ENCODE data around the gene CLBA1. TPM values are rescaled to one million over a fixed set of nuclear protein-coding genes. Genes with fewer than 3 reads are reported as not detected.
"Not testable (repeated sequence)": the region's sequence is repeated elsewhere in the genome, so short reads cannot be mapped to it uniquely, and the experiment has no call there.

The CLBA1 gene
- total and polyA plus RNA-seq, 12 donors, result 6.3 to 22.5 (median 9.5) TPM

DNA sequence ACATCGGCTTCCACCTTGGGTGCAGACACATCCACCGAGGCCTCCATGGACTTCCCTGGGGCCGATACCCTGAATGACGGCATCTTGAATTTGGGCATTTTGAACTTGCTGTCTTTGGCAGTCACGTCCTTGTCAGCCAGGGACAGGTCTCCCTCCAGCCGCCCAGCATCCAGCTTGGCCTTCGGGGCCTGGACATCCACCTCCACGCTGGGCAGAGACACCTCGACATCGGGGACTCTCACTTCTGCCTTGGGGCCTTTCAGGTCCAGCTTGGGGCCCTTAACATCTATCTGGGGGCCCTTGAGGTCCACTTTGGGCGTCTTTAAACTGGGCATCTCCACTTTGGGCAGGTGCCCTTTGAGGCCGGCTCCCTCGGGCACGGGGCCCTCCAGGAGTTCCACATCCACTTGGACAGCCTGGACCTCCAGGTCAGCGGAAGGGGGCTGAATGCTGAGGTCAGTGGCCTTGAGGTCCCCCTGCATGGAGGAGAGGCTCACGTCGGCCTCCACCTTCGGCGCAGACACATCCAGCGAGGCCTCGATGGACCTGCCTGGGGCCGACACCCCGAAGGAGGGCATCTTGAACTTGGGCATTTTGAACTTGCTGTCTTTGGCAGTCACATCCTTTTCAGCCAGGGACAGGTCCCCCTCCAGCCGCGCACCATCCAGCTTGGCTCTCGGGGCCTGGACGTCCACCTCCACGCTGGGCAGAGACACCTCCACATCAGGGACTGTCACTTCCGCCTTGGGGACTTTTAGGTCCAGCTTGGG, 41.0 kb upstream of the CLBA1 start:
- H3K4me1 ChIP-seq (replicated peaks in 1 of 2); H3K9me3 ChIP-seq (replicated peaks in 1 of 3); H3K36me3 ChIP-seq (replicated peaks in 1 of 2); H3K4me3 ChIP-seq; intact Hi-C loops (cut with DNase I); DNase-seq; H3K27me3 ChIP-seq; H3K27ac ChIP-seq: not testable (repeated sequence)
- WGBS, 4 donors, result 89 to 95% (median 92%) methylated on average over 16 to 29 of the region's 29 CpGs

- H3K36me3 ChIP-seq (replicated peaks in 1 of 2); intact Hi-C loops (cut with DNase I); H3K4me1 ChIP-seq (replicated peaks in 1 of 2); H3K4me3 ChIP-seq; H3K9me3 ChIP-seq (replicated peaks in 1 of 3); H3K27me3 ChIP-seq; H3K27ac ChIP-seq: not testable (repeated sequence)
- DNase-seq, result peak in 1 of 7 donors; percentile 7
- WGBS, 4 donors, result 77 to 93% (median 86%) methylated on average over 14 to 19 of the region's 20 CpGs
These were observed 40.3 kb upstream of the CLBA1 start for GRCh38 chr14:104945266-104945665.

DNA sequence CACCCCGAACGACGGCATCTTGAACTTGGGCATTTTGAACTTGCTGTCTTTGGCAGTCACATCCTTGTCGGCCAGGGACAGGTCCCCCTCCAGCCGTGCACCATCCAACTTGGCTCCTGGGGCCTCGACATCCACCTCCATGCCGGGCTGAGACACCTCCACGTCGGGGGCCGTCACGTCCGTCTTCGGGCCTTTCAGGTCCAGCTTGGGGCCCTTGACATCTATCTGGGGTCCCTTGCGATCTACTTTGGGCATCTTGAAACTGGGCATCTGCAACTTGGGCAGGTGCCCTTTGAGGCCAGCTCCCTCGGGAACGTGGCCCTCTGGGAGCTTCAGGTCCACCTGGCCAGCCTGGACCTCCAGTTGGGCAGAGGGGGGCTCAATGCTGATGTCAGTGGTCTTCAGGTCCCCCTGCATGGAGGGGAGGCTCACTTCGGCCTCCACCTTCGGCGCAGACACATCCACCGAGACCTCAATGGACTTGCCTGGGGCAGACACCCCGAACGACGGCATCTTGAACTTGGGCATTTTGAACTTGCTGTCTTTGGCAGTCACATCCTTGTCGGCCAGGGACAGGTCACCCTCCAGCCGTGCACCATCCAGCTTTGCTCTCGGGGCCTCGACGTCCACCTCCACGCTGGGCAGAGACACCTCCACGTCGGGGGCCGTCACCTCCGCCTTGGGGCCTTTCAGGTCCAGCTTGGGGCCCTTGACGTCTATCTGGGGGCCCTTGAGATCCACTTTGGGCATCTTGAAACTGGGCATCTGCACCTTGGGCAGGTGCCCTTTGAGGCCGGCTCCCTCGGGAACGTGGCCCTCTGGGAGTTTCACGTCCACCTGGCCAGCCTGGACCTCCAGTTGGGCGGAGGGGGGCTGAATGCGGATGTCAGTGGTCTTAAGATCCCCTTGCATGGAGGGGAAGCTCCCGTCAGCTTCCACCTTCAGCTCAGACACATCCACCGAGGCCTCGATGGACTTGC, 39.3 kb upstream of the CLBA1 start:
- H3K27me3 ChIP-seq; H3K36me3 ChIP-seq (replicated peaks in 1 of 2); H3K4me1 ChIP-seq (replicated peaks in 1 of 2); H3K27ac ChIP-seq; H3K9me3 ChIP-seq (replicated peaks in 1 of 3); H3K4me3 ChIP-seq; intact Hi-C loops (cut with DNase I): not testable (repeated sequence)
- DNase-seq, result peak in 1 of 7 donors; percentile 10
- 85 to 93% (median 88%) methylated on average over 19 to 42 of the region's 43 CpGs for WGBS, 4 donors

GRCh38 chr14:104947201-104947600, 38.4 kb upstream of the CLBA1 start:
- WGBS, 4 donors, result 87 to 94% (median 90%) methylated on average over 10 to 13 of the region's 13 CpGs
- H3K4me1 ChIP-seq (replicated peaks in 1 of 2); H3K9me3 ChIP-seq (replicated peaks in 1 of 3); H3K36me3 ChIP-seq (replicated peaks in 1 of 2); intact Hi-C loops (cut with DNase I); H3K4me3 ChIP-seq; H3K27ac ChIP-seq; H3K27me3 ChIP-seq; DNase-seq: not testable (repeated sequence)

DNA sequence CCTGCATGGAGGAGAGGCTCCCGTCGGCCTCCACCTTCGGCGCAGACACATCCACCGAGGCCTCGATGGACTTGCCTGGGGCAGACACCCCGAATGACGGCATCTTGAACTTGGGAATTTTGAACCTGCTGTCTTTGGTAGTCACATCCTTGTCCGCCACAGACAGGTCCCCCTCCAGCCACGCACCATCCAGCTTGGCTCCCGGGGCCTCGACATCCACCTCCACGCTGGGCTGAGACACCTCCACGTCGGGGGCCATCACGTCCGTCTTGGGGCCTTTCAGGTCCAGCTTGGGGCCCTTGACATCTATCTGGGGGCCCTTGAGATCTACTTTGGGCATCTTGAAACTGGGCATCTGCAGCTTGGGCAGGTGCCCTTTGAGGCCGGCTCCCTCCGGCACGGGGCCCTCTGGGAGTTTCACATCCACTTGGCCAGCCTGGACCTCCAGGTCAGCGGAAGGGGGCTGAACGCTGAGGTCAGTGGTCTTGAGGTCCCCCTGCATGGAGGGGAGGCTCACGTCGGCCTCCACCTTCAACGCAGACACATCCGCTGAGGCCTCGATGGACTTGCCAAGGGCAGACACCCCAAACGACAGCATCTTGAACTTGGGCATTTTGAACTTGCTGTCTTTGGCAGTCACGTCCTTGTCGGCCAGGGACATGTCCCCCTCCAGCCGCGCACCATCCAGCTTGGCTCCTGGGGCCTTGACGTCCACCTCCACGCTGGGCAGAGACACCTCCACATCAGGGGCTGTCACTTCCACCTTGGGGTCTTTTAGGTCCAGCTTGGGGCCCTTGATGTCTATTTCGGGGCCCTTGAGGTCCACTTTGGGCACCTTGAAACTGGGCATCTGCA, 37.5 kb upstream of the CLBA1 start:
- H3K9me3 ChIP-seq (replicated peaks in 1 of 3); H3K4me1 ChIP-seq (replicated peaks in 1 of 2); H3K4me3 ChIP-seq; H3K27ac ChIP-seq; H3K36me3 ChIP-seq (replicated peaks in 1 of 2); H3K27me3 ChIP-seq; DNase-seq; intact Hi-C loops (cut with DNase I): not testable (repeated sequence)
- WGBS, 4 donors, result 84 to 95% (median 89%) methylated on average over 27 to 35 of the region's 35 CpGs

DNA sequence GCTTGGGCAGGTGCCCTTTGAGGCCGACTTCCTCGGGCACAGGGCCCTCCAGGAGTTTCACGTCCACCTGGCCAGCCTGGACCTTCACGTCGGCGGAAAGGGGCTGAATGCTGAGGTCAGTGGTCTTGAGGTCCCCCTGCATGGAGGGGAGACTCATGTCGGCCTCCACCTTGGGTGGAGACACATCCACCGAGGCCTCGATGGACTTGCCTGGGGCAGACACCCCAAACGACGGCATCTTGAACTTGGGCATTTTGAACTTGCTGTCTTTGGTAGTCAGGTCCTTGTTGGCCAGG, 36.9 kb upstream of the CLBA1 start:
- DNase-seq, result peak in 1 of 7 donors; percentile 5
- 89 to 98% (median 90%) methylated on average over 6 to 11 of the region's 11 CpGs; no CpG with 5 or more reads in 1 of the 4 donors for WGBS, 4 donors
- no peaks in the 10 kb centered on the region for H3K36me3 ChIP-seq (replicated peaks in 1 of 2)
- no peak overlapping the region for H3K27ac ChIP-seq
- H3K4me3 ChIP-seq, result no peak overlapping the region
- TF ChIP-seq, protein P1, sequence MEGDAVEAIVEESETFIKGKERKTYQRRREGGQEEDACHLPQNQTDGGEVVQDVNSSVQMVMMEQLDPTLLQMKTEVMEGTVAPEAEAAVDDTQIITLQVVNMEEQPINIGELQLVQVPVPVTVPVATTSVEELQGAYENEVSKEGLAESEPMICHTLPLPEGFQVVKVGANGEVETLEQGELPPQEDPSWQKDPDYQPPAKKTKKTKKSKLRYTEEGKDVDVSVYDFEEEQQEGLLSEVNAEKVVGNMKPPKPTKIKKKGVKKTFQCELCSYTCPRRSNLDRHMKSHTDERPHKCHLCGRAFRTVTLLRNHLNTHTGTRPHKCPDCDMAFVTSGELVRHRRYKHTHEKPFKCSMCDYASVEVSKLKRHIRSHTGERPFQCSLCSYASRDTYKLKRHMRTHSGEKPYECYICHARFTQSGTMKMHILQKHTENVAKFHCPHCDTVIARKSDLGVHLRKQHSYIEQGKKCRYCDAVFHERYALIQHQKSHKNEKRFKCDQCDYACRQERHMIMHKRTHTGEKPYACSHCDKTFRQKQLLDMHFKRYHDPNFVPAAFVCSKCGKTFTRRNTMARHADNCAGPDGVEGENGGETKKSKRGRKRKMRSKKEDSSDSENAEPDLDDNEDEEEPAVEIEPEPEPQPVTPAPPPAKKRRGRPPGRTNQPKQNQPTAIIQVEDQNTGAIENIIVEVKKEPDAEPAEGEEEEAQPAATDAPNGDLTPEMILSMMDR (IDR thresholded peaks at IDR 0.05), result no peak
- TF ChIP-seq POLR2A (IDR thresholded peaks at IDR 0.05), result no peak
- intact Hi-C loops (cut with DNase I), result no loop called here
- H3K4me1 ChIP-seq (replicated peaks in 1 of 2), result no peaks in the 10 kb centered on the region
- no peaks in the 10 kb centered on the region for H3K9me3 ChIP-seq (replicated peaks in 1 of 3)
- H3K27me3 ChIP-seq, result no peaks in the 10 kb centered on the region

DNA sequence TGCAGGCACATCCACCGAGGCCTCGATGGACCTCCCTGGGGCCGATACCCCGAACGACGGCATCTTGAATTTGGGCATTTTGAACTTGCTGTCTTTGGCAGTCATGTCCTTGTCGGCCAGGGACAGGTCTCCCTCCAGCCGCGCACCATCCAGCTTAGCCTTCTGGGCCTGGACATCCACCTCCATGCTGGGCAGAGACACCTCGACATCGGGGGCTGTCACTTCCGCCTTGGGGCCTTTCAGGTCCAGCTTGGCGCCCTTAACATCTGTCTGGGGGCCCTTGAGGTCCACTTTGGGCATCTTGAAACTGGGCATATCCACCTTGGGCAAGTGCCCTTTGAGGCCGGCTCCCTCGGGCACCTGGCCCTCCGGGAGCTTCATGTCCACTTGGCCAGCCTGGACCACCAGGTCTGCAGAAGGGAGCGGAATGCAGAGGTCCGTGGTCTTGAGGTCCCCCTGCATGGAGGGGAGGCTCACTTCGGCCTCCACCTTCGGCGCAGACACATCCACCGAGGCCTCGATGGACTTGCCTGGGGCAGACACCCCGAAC, 36.1 kb upstream of the CLBA1 start:
- H3K4me1 ChIP-seq (replicated peaks in 1 of 2); H3K36me3 ChIP-seq (replicated peaks in 1 of 2); H3K4me3 ChIP-seq; H3K27ac ChIP-seq; H3K9me3 ChIP-seq (replicated peaks in 1 of 3); intact Hi-C loops (cut with DNase I); H3K27me3 ChIP-seq: not testable (repeated sequence)
- DNase-seq, result peak in 1 of 7 donors; percentile 10
- 89 to 92% (median 91%) methylated on average over 7 to 22 of the region's 24 CpGs for WGBS, 4 donors
